Left ventricle myocardium inferior (tissue), 1 donor: ENCODE results near the gene SMIM41. TPM values are rescaled to one million over a fixed set of nuclear protein-coding genes. Genes with fewer than 3 reads are reported as not detected.

Experiments
- DNase-seq: peaks from one replicate; pipeline ENCODE4 v3.0.0-alpha.2; 2020
- H3K27ac ChIP-seq: fragments of 200-600 bp; replicated peaks from 2 replicates; pipeline ENCODE4 v1.8.0; 2021
- H3K27me3 ChIP-seq: fragments of 200-600 bp; 2 replicates; pipeline ENCODE4 v1.8.0; 2021; ENCODE audit warnings: low read depth
- H3K36me3 ChIP-seq: fragments of 200-600 bp; 2 replicates; pipeline ENCODE4 v1.8.0; 2021
- H3K4me1 ChIP-seq: fragments of 200-600 bp; 2 replicates; pipeline ENCODE4 v1.8.0; 2021
- H3K4me3 ChIP-seq: fragments of 200-600 bp; 2 replicates; pipeline ENCODE4 v1.8.0; 2021; ENCODE audit warnings: mild to moderate bottlenecking, moderate library complexity
- H3K9me3 ChIP-seq: fragments of 200-600 bp; replicated peaks from 2 replicates; pipeline ENCODE4 v1.8.0; 2021
- CTCF ChIP-seq: fragments of 200-600 bp; IDR thresholded peaks from 2 replicates; pipeline ENCODE4 v1.8.0; 2021; ENCODE audit warnings: antibody characterized with exemption, mild to moderate bottlenecking, borderline replicate concordance
- intact Hi-C: fragments of 100-400 bp; cut with micrococcal nuclease; formaldehyde crosslinking; loops from one replicate; pipeline ENCODE4 v1.11.0; 2022
- total RNA-seq: library from RNA; stranded (reverse); fragmentation: NEBNext Ultra II Directional; extraction: Animal tissue kit (Norgen Biotek cat#: 25700); gene quantifications from one replicate; pipeline ENCODE4 v1.2.1, GENCODE V29; 2021
- donor health status: DM: no; HTN: yes; CAD: no; lungs with severe emphysema.

Gene SMIM41
- total RNA-seq, 1 donor from 2014 or later, result 0.30 TPM

GRCh38 chr12:52035926-52036325 lies 43.6 kb upstream of the SMIM41 start:
- TF ChIP-seq CTCF, result no peak
- H3K9me3 ChIP-seq, result no peaks in the 10 kb centered on the region
- no peaks in the 10 kb centered on the region for H3K36me3 ChIP-seq
- H3K4me3 ChIP-seq, result peak overlapping the region; percentile 75
- peaks cover 87% of the 10 kb centered on the region for H3K4me1 ChIP-seq
- intact Hi-C loops, result no loop called here
- H3K27ac ChIP-seq, result peak overlapping the region; percentile 96
- DNase-seq, result no peak
- no peaks in the 10 kb centered on the region for H3K27me3 ChIP-seq

GRCh38 chr12:52036587-52037171 lies 42.8 kb upstream of the SMIM41 start:
- Histone ChIP-seq H3K36me3 (no peaks in the 10 kb centered on the region), H3K4me1 (peaks cover 94% of the 10 kb centered on the region), H3K27me3 (no peaks in the 10 kb centered on the region), H3K27ac (peak overlapping the region; percentile 96), H3K9me3 (no peaks in the 10 kb centered on the region), H3K4me3 (peak overlapping the region; percentile 75)
- intact Hi-C loops, result no loop called here
- peak; percentile 91 for DNase-seq
- no peak for TF ChIP-seq CTCF

GRCh38 chr12:52037248-52037861 lies 42.1 kb upstream of the SMIM41 start:
- Histone ChIP-seq H3K36me3 (no peaks in the 10 kb centered on the region), H3K4me1 (peaks cover 94% of the 10 kb centered on the region), H3K27me3 (no peaks in the 10 kb centered on the region), H3K27ac (peak overlapping the region; percentile 96), H3K9me3 (no peaks in the 10 kb centered on the region), H3K4me3 (peak overlapping the region; percentile 75)
- intact Hi-C loops, result no loop called here
- peak; percentile 10 for TF ChIP-seq CTCF
- peak; percentile 58 for DNase-seq

- H3K36me3 ChIP-seq, result no peaks in the 10 kb centered on the region
- H3K27me3 ChIP-seq, result no peaks in the 10 kb centered on the region
- H3K4me1 ChIP-seq, result peaks cover 97% of the 10 kb centered on the region
- H3K27ac ChIP-seq, result peak overlapping the region; percentile 96
- intact Hi-C loops, result no loop called here
- H3K4me3 ChIP-seq, result peak overlapping the region; percentile 75
- DNase-seq, result no peak
- no peaks in the 10 kb centered on the region for H3K9me3 ChIP-seq
- TF ChIP-seq CTCF, result no peak
Measured at GRCh38 chr12:52038447-52038846, 41.1 kb upstream of the SMIM41 start.

- DNase-seq, result no peak
- H3K9me3 ChIP-seq, result no peaks in the 10 kb centered on the region
- no peak for TF ChIP-seq CTCF
- H3K4me1 ChIP-seq, result peaks cover 97% of the 10 kb centered on the region
- H3K36me3 ChIP-seq, result no peaks in the 10 kb centered on the region
- H3K4me3 ChIP-seq, result no peak overlapping the region
- peak overlapping the region; percentile 96 for H3K27ac ChIP-seq
- intact Hi-C loops, result no loop called here
- no peaks in the 10 kb centered on the region for H3K27me3 ChIP-seq
Measured at GRCh38 chr12:52041035-52041434, 38.5 kb upstream of the SMIM41 start.
